Activated naive CD8-positive, alpha-beta T cell treated with anti-CD3 and anti-CD28 coated beads, Interleukin-2, amount 50 U/mL, for 24 hours (primary cell): Measurements from ENCODE around the gene ESF1.
"Not testable (repeated sequence)": the region's sequence is repeated elsewhere in the genome, so short reads cannot be mapped to it uniquely, and the experiment has no call there.

Experiments
- ATAC-seq: fragments of 150-1000 bp; cut with Tn5 transposase; one replicate; pipeline ENCODE4 v1.10.0; 2021
- DNase-seq: peaks from one replicate; pipeline ENCODE4 v3.0.0; 2021
- H3K27ac Mint-ChIP-seq: one replicate; pipeline ENCODE4 v1.8.0; 2021; ENCODE audit warnings: mild to moderate bottlenecking, mixed read lengths
- H3K27me3 Mint-ChIP-seq: one replicate; pipeline ENCODE4 v1.8.0; 2021; ENCODE audit warnings: mixed read lengths
- H3K36me3 Mint-ChIP-seq: one replicate; pipeline ENCODE4 v1.8.0; 2021; ENCODE audit warnings: low read depth, mixed read lengths
- H3K4me1 Mint-ChIP-seq: one replicate; pipeline ENCODE4 v1.8.0; 2021; ENCODE audit warnings: mixed read lengths
- H3K4me3 Mint-ChIP-seq: one replicate; pipeline ENCODE4 v1.8.0; 2021; ENCODE audit warnings: mild to moderate bottlenecking, moderate library complexity, mixed read lengths
- H3K9me3 Mint-ChIP-seq: one replicate; pipeline ENCODE4 v1.8.0; 2021; ENCODE audit warnings: mixed read lengths

The ESF1 gene

GRCh38 chr20:13739731-13740649, 44.7 kb downstream of the ESF1 start:
- Mint-ChIP-seq H3K4me3 (no peak overlapping the region), H3K4me1 (peaks cover 19% of the 10 kb centered on the region), H3K27ac (no peak overlapping the region), H3K36me3 (peaks cover 67% of the 10 kb centered on the region), H3K27me3 (no peaks in the 10 kb centered on the region), H3K9me3 (peaks cover 22% of the 10 kb centered on the region)
- DNase-seq = no peak
- ATAC-seq = no peak

- H3K9me3 Mint-ChIP-seq = peaks cover 22% of the 10 kb centered on the region
- not testable (repeated sequence) for DNase-seq, ATAC-seq, H3K4me3 Mint-ChIP-seq, H3K27me3 Mint-ChIP-seq, H3K27ac Mint-ChIP-seq
- H3K36me3 Mint-ChIP-seq = peaks cover 74% of the 10 kb centered on the region
- peaks cover 19% of the 10 kb centered on the region for H3K4me1 Mint-ChIP-seq
These were observed 46.5 kb downstream of the ESF1 start for GRCh38 chr20:13738187-13738586.

GRCh38 chr20:13736436-13737191, 48.1 kb downstream of the ESF1 start:
- no peak for DNase-seq
- H3K36me3 Mint-ChIP-seq = peaks cover 73% of the 10 kb centered on the region
- no peak overlapping the region for H3K27ac Mint-ChIP-seq
- peaks cover 11% of the 10 kb centered on the region for H3K4me1 Mint-ChIP-seq
- no peaks in the 10 kb centered on the region for H3K27me3 Mint-ChIP-seq
- H3K4me3 Mint-ChIP-seq = no peak overlapping the region
- peaks cover 15% of the 10 kb centered on the region for H3K9me3 Mint-ChIP-seq
- ATAC-seq = no peak

GRCh38 chr20:13735826-13736225, 48.9 kb downstream of the ESF1 start:
- Mint-ChIP-seq H3K27ac (no peak overlapping the region), H3K9me3 (peaks cover 7% of the 10 kb centered on the region)

GRCh38 chr20:13723011-13723410, 61.7 kb downstream of the ESF1 start:
- peaks cover 23% of the 10 kb centered on the region for H3K36me3 Mint-ChIP-seq
- DNase-seq (no peak), ATAC-seq (no peak)
- H3K4me1 Mint-ChIP-seq = no peaks in the 10 kb centered on the region
- H3K27ac Mint-ChIP-seq = no peak overlapping the region
- H3K9me3 Mint-ChIP-seq = no peaks in the 10 kb centered on the region
- H3K27me3 Mint-ChIP-seq = no peaks in the 10 kb centered on the region
- H3K4me3 Mint-ChIP-seq = no peak overlapping the region

More at GRCh38 chr20:13735826-13736225, 48.9 kb downstream of the ESF1 start:
- DNase-seq = no peak
- H3K36me3 Mint-ChIP-seq = peaks cover 70% of the 10 kb centered on the region
- H3K27me3 Mint-ChIP-seq = no peaks in the 10 kb centered on the region
- no peak overlapping the region for H3K4me3 Mint-ChIP-seq
- ATAC-seq = no peak
- peaks cover 7% of the 10 kb centered on the region for H3K4me1 Mint-ChIP-seq

GRCh38 chr20:13718171-13718570, 66.5 kb downstream of the ESF1 start:
- Mint-ChIP-seq H3K4me1 (no peaks in the 10 kb centered on the region), H3K27ac (no peak overlapping the region), H3K4me3 (no peak overlapping the region), H3K36me3 (peaks cover 50% of the 10 kb centered on the region), H3K27me3 (no peaks in the 10 kb centered on the region), H3K9me3 (no peaks in the 10 kb centered on the region)
- no peak for DNase-seq
- no peak for ATAC-seq

GRCh38 chr20:13717631-13718044, 67.1 kb downstream of the ESF1 start:
- H3K27ac Mint-ChIP-seq = no peak overlapping the region
- H3K27me3 Mint-ChIP-seq = no peaks in the 10 kb centered on the region
- ATAC-seq (no peak), DNase-seq (no peak)
- no peak overlapping the region for H3K4me3 Mint-ChIP-seq
- no peaks in the 10 kb centered on the region for H3K4me1 Mint-ChIP-seq
- peaks cover 55% of the 10 kb centered on the region for H3K36me3 Mint-ChIP-seq
- peaks cover 2% of the 10 kb centered on the region for H3K9me3 Mint-ChIP-seq

GRCh38 chr20:13715171-13715570, 69.5 kb downstream of the ESF1 start:
- no peak for ATAC-seq

GRCh38 chr20:13708234-13708633, 76.5 kb downstream of the ESF1 start:
- DNase-seq = no peak
- Mint-ChIP-seq H3K36me3 (peaks cover 23% of the 10 kb centered on the region), H3K27ac (no peak overlapping the region), H3K9me3 (peaks cover 9% of the 10 kb centered on the region), H3K4me1 (no peaks in the 10 kb centered on the region), H3K4me3 (no peak overlapping the region), H3K27me3 (no peaks in the 10 kb centered on the region)
- no peak for ATAC-seq

More at GRCh38 chr20:13715171-13715570, 69.5 kb downstream of the ESF1 start:
- Mint-ChIP-seq H3K27ac (no peak overlapping the region), H3K9me3 (peaks cover 9% of the 10 kb centered on the region), H3K4me1 (no peaks in the 10 kb centered on the region), H3K27me3 (no peaks in the 10 kb centered on the region), H3K36me3 (peaks cover 61% of the 10 kb centered on the region), H3K4me3 (no peak overlapping the region)
- DNase-seq = no peak

- H3K27me3 Mint-ChIP-seq = no peaks in the 10 kb centered on the region
- no peak overlapping the region for H3K4me3 Mint-ChIP-seq
- H3K27ac Mint-ChIP-seq = no peak overlapping the region
- no peaks in the 10 kb centered on the region for H3K9me3 Mint-ChIP-seq
- H3K4me1 Mint-ChIP-seq = no peaks in the 10 kb centered on the region
- DNase-seq (no peak), ATAC-seq (no peak)
- no peaks in the 10 kb centered on the region for H3K36me3 Mint-ChIP-seq
These were observed 81.5 kb downstream of the ESF1 start for GRCh38 chr20:13703265-13703664.

- Mint-ChIP-seq H3K27ac (no peak overlapping the region), H3K4me3 (no peak overlapping the region), H3K9me3 (no peaks in the 10 kb centered on the region), H3K4me1 (no peaks in the 10 kb centered on the region), H3K27me3 (no peaks in the 10 kb centered on the region), H3K36me3 (no peaks in the 10 kb centered on the region)
- DNase-seq = no peak
- no peak for ATAC-seq
These were observed 83.2 kb downstream of the ESF1 start for GRCh38 chr20:13701486-13701885.

GRCh38 chr20:13700761-13701160, 84.0 kb downstream of the ESF1 start:
- Mint-ChIP-seq H3K4me1 (no peaks in the 10 kb centered on the region), H3K9me3 (no peaks in the 10 kb centered on the region), H3K27me3 (no peaks in the 10 kb centered on the region), H3K36me3 (no peaks in the 10 kb centered on the region), H3K27ac (no peak overlapping the region), H3K4me3 (no peak overlapping the region)
- ATAC-seq (no peak), DNase-seq (no peak)

- Mint-ChIP-seq H3K27me3 (peaks cover 2% of the 10 kb centered on the region), H3K4me1 (no peaks in the 10 kb centered on the region), H3K36me3 (no peaks in the 10 kb centered on the region), H3K9me3 (no peaks in the 10 kb centered on the region), H3K4me3 (no peak overlapping the region), H3K27ac (no peak overlapping the region)
- DNase-seq = no peak
- ATAC-seq = no peak
These were observed 90.1 kb downstream of the ESF1 start for GRCh38 chr20:13694420-13695150.
